ENCODE data around the gene HOXA4. TPM values are rescaled to one million over a fixed set of nuclear protein-coding genes. Genes with fewer than 3 reads are reported as not detected.

The HOXA4 gene
- polyA plus RNA-seq, 1 donor from 2014 or later = not detected

- Mint-ChIP-seq H3K4me1 (peaks cover 0 to 4% (median 2%) of the 10 kb centered on the region in 3 donors), H3K4me3 (peak overlapping the region in 3 of 4 donors; percentile 35 to 72 (median 45)), H3K27me3 (peaks cover 23% of the 10 kb centered on the region), H3K27ac (peak overlapping the region in 1 of 3 donors; percentile 56), H3K9me3 (no peaks in the 10 kb centered on the region), H3K36me3 (no peaks in the 10 kb centered on the region)
Measured at GRCh38 chr7:27128776-27129728, 1.5 kb downstream of the HOXA4 start.

- Mint-ChIP-seq H3K4me3 (peak overlapping the region in 1 of 4 donors; percentile 45), H3K4me1 (peaks cover 0 to 4% (median 2%) of the 10 kb centered on the region in 3 donors), H3K27ac (peak overlapping the region in 1 of 3 donors; percentile 6), H3K9me3 (no peaks in the 10 kb centered on the region), H3K27me3 (peaks cover 19% of the 10 kb centered on the region), H3K36me3 (no peaks in the 10 kb centered on the region)
Measured at GRCh38 chr7:27128034-27128433, 2.5 kb downstream of the HOXA4 start.

- Mint-ChIP-seq H3K4me1 (peaks cover 0 to 4% (median 2%) of the 10 kb centered on the region in 3 donors), H3K27me3 (peaks cover 13% of the 10 kb centered on the region), H3K4me3 (peak overlapping the region in 1 of 4 donors; percentile 76), H3K36me3 (peaks cover under 1% of the 10 kb centered on the region), H3K9me3 (no peaks in the 10 kb centered on the region), H3K27ac (peak overlapping the region in 1 of 3 donors; percentile 14)
Measured at GRCh38 chr7:27126596-27127327, 3.8 kb downstream of the HOXA4 start.

GRCh38 chr7:27125986-27126394 is 4.6 kb downstream of the HOXA4 start:
- Mint-ChIP-seq H3K9me3 (no peaks in the 10 kb centered on the region), H3K4me1 (peaks cover 0 to 4% (median 0%) of the 10 kb centered on the region in 3 donors), H3K27ac (no peak overlapping the region), H3K4me3 (no peak overlapping the region), H3K36me3 (peaks cover 2% of the 10 kb centered on the region), H3K27me3 (peaks cover 13% of the 10 kb centered on the region)

- H3K4me3 Mint-ChIP-seq = no peak overlapping the region
- peaks cover 13% of the 10 kb centered on the region for H3K27me3 Mint-ChIP-seq
- H3K36me3 Mint-ChIP-seq = peaks cover 2% of the 10 kb centered on the region
- no peaks in the 10 kb centered on the region for H3K9me3 Mint-ChIP-seq
- H3K27ac Mint-ChIP-seq = no peak overlapping the region
- peaks cover 0 to 4% (median 0%) of the 10 kb centered on the region in 3 donors for H3K4me1 Mint-ChIP-seq
Measured at GRCh38 chr7:27124902-27125689, 5.5 kb downstream of the HOXA4 start.

- Mint-ChIP-seq H3K27ac (no peak overlapping the region), H3K4me3 (no peak overlapping the region), H3K9me3 (no peaks in the 10 kb centered on the region), H3K36me3 (peaks cover 2% of the 10 kb centered on the region), H3K4me1 (peaks cover 0 to 4% (median 0%) of the 10 kb centered on the region in 3 donors), H3K27me3 (peaks cover 13% of the 10 kb centered on the region)
Measured at GRCh38 chr7:27124096-27124901, 6.3 kb downstream of the HOXA4 start.

GRCh38 chr7:27123477-27124053 is 7.0 kb downstream of the HOXA4 start:
- no peak overlapping the region for H3K27ac Mint-ChIP-seq
- no peaks in the 10 kb centered on the region for H3K4me1 Mint-ChIP-seq
- peaks cover 2% of the 10 kb centered on the region for H3K36me3 Mint-ChIP-seq
- no peak overlapping the region for H3K4me3 Mint-ChIP-seq
- no peaks in the 10 kb centered on the region for H3K9me3 Mint-ChIP-seq
- H3K27me3 Mint-ChIP-seq = peaks cover 13% of the 10 kb centered on the region

GRCh38 chr7:27123007-27123476 is 7.5 kb downstream of the HOXA4 start:
- Mint-ChIP-seq H3K27ac (no peak overlapping the region), H3K36me3 (peaks cover 2% of the 10 kb centered on the region)

GRCh38 chr7:27122077-27122910 is 8.3 kb downstream of the HOXA4 start:
- Mint-ChIP-seq H3K27ac (no peak overlapping the region), H3K27me3 (peaks cover 13% of the 10 kb centered on the region), H3K9me3 (no peaks in the 10 kb centered on the region), H3K36me3 (peaks cover 2% of the 10 kb centered on the region), H3K4me3 (no peak overlapping the region), H3K4me1 (no peaks in the 10 kb centered on the region)

More at GRCh38 chr7:27123007-27123476, 7.5 kb downstream of the HOXA4 start:
- peaks cover 13% of the 10 kb centered on the region for H3K27me3 Mint-ChIP-seq
- H3K4me3 Mint-ChIP-seq = no peak overlapping the region
- H3K4me1 Mint-ChIP-seq = no peaks in the 10 kb centered on the region
- no peaks in the 10 kb centered on the region for H3K9me3 Mint-ChIP-seq

- H3K36me3 Mint-ChIP-seq = peaks cover 2% of the 10 kb centered on the region
- H3K27ac Mint-ChIP-seq = no peak overlapping the region
- peaks cover 13% of the 10 kb centered on the region for H3K27me3 Mint-ChIP-seq
- no peaks in the 10 kb centered on the region for H3K4me1 Mint-ChIP-seq
- H3K9me3 Mint-ChIP-seq = no peaks in the 10 kb centered on the region
- no peak overlapping the region for H3K4me3 Mint-ChIP-seq
Measured at GRCh38 chr7:27121684-27122076, 8.9 kb downstream of the HOXA4 start.

- Mint-ChIP-seq H3K9me3 (no peaks in the 10 kb centered on the region), H3K4me3 (no peak overlapping the region), H3K27ac (no peak overlapping the region), H3K4me1 (no peaks in the 10 kb centered on the region), H3K27me3 (peaks cover 7% of the 10 kb centered on the region), H3K36me3 (peaks cover 2% of the 10 kb centered on the region)
Measured at GRCh38 chr7:27119412-27119911, 11.1 kb downstream of the HOXA4 start.

GRCh38 chr7:27118580-27118979 is 12.0 kb downstream of the HOXA4 start:
- Mint-ChIP-seq H3K27me3 (peaks cover 2% of the 10 kb centered on the region), H3K27ac (no peak overlapping the region), H3K4me1 (no peaks in the 10 kb centered on the region), H3K4me3 (no peak overlapping the region), H3K9me3 (no peaks in the 10 kb centered on the region), H3K36me3 (peaks cover 2% of the 10 kb centered on the region)
